Neural cell (in vitro differentiated cells): Measurements from ENCODE around the gene CBFA2T3. TPM values are rescaled to one million over a fixed set of nuclear protein-coding genes. Genes with fewer than 3 reads are reported as not detected.

ENCODE experiments used
- H2AFZ ChIP-seq: fragments of 200-600, 300-800 bp; sonication (generic), shearing (Covaris generic); 2 replicates; pipeline ENCODE4 v1.6.0; 2014; ENCODE audit warnings: low read depth, mild to moderate bottlenecking, antibody characterized with exemption, low read length, moderate library complexity
- H3F3A ChIP-seq: fragments of 200-600 bp; shearing (Covaris generic); 2 replicates; pipeline ENCODE4 v1.6.1; 2016; ENCODE audit warnings: mild to moderate bottlenecking, moderate library complexity, mixed read lengths, antibody characterized with exemption, low read length; ENCODE audit not compliant: insufficient read depth, poor library complexity, severe bottlenecking
- H3K27ac ChIP-seq: fragments of 200-600, 300-800 bp; sonication (generic), shearing (Covaris generic); 2 replicates; pipeline ENCODE4 v1.5.1; 2014; ENCODE audit warnings: mild to moderate bottlenecking, low read length, moderate library complexity
- H3K27me3 ChIP-seq: fragments of 300-800, 200-600 bp; sonication (generic), shearing (Covaris generic); 2 replicates; pipeline ENCODE4 v1.6.0; 2014; ENCODE audit warnings: mild to moderate bottlenecking, low read depth, low read length, moderate library complexity; ENCODE audit not compliant: insufficient read depth
- H3K36me3 ChIP-seq: fragments of 300-800, 200-600 bp; sonication (generic), shearing (Covaris generic); 2 replicates; pipeline ENCODE4 v1.5.1; 2014; ENCODE audit warnings: mild to moderate bottlenecking, antibody characterized with exemption, low read length, moderate library complexity; ENCODE audit not compliant: insufficient read depth
- H3K4me2 ChIP-seq: fragments of 300-800, 200-600 bp; sonication (generic), shearing (Covaris generic); 2 replicates; pipeline ENCODE4 v1.6.0; 2014; ENCODE audit warnings: mild to moderate bottlenecking, low read length
- H3K4me3 ChIP-seq: fragments of 300-800, 200-600 bp; sonication (generic), shearing (Covaris generic); 2 replicates; pipeline ENCODE4 v1.5.1; 2014; ENCODE audit warnings: mild to moderate bottlenecking, low read length, moderate library complexity
- H3K79me2 ChIP-seq: fragments of 200-600 bp; shearing (Covaris generic); replicated peaks from 2 replicates; pipeline ENCODE4 v1.6.0; 2014; ENCODE audit warnings: mild to moderate bottlenecking, low read length, moderate library complexity; ENCODE audit not compliant: insufficient read depth
- H3K9ac ChIP-seq: fragments of 300-800, 200-600 bp; sonication (generic), shearing (Covaris generic); 2 replicates; pipeline ENCODE4 v1.6.1; 2016; ENCODE audit warnings: mild to moderate bottlenecking, low read length, mixed read lengths
- H3K9me2 ChIP-seq: fragments of 200-600 bp; shearing (Covaris generic); 2 replicates; pipeline ENCODE4 v1.6.1; 2016; ENCODE audit warnings: mild to moderate bottlenecking, low read length, mixed read lengths; ENCODE audit not compliant: insufficient read depth
- H3K9me3 ChIP-seq: fragments of 200-600, 300-800 bp; sonication (generic), shearing (Covaris generic); 2 replicates; pipeline ENCODE4 v1.6.1; 2016; ENCODE audit warnings: mild to moderate bottlenecking, mixed run types, low read length, moderate library complexity, mixed read lengths
- H4K20me1 ChIP-seq: fragments of 200-600 bp; shearing (Covaris generic); 2 replicates; pipeline ENCODE4 v1.6.1; 2016; ENCODE audit warnings: mild to moderate bottlenecking, mixed run types; ENCODE audit not compliant: insufficient read depth
- EP300 ChIP-seq: fragments of 450-650 bp; conservative IDR thresholded peaks from 2 replicates; pipeline ENCODE4 v1.6.1; 2014; ENCODE audit warnings: antibody characterized with exemption, mild to moderate bottlenecking, moderate library complexity; ENCODE audit not compliant: poor library complexity, severe bottlenecking
- EZH2 ChIP-seq: fragments of 200-600, 300-800 bp; shearing (Covaris generic), sonication (generic); IDR thresholded peaks from 2 replicates; pipeline ENCODE4 v1.6.1; 2014; ENCODE audit warnings: antibody characterized with exemption, low read length, borderline replicate concordance, mild to moderate bottlenecking; ENCODE audit not compliant: insufficient read depth, poor library complexity, severe bottlenecking
- MXI1 ChIP-seq: fragments of 450-650 bp; conservative IDR thresholded peaks from 2 replicates; pipeline ENCODE4 v1.6.1; 2014; ENCODE audit warnings: antibody characterized with exemption, mild to moderate bottlenecking; ENCODE audit not compliant: poor library complexity, severe bottlenecking
- POLR2AphosphoS5 ChIP-seq: IDR thresholded peaks from 2 replicates; pipeline ENCODE4 v1.6.1; 2012
- RAD21 ChIP-seq: fragments of 450-650 bp; conservative IDR thresholded peaks from 2 replicates; pipeline ENCODE4 v1.6.1; 2014; ENCODE audit warnings: antibody characterized with exemption, mild to moderate bottlenecking, moderate library complexity
- SMC3 ChIP-seq: fragments of 450-650 bp; conservative IDR thresholded peaks from 2 replicates; pipeline ENCODE4 v1.6.1; 2014; ENCODE audit warnings: antibody characterized with exemption, mild to moderate bottlenecking, moderate library complexity; ENCODE audit not compliant: poor library complexity
- TAF1 ChIP-seq: IDR thresholded peaks from 2 replicates; pipeline ENCODE4 v1.6.1; 2012; ENCODE audit warnings: low read depth
- polyA plus RNA-seq: library from polyadenylated mRNA; depleted of rRNA; stranded (reverse); fragments of >200 nt; gene quantifications from 2 replicates; pipeline ENCODE4 v1.2.3, GENCODE V29; 2014
- TF ChIP-seq, protein P1 (sequence below): IDR thresholded peaks from 2 replicates; pipeline ENCODE4 v1.6.1; 2012; ENCODE audit warnings: borderline replicate concordance
- TF ChIP-seq, protein P2 (sequence below): fragments of 450-650 bp; IDR thresholded peaks from 2 replicates; pipeline ENCODE4 v1.5.1; 2014; ENCODE audit warnings: antibody characterized with exemption, mild to moderate bottlenecking, moderate library complexity; ENCODE audit not compliant: poor library complexity, severe bottlenecking

The CBFA2T3 gene
- polyA plus RNA-seq, 1 donor from 2014 or later = 2.1 TPM

DNA sequence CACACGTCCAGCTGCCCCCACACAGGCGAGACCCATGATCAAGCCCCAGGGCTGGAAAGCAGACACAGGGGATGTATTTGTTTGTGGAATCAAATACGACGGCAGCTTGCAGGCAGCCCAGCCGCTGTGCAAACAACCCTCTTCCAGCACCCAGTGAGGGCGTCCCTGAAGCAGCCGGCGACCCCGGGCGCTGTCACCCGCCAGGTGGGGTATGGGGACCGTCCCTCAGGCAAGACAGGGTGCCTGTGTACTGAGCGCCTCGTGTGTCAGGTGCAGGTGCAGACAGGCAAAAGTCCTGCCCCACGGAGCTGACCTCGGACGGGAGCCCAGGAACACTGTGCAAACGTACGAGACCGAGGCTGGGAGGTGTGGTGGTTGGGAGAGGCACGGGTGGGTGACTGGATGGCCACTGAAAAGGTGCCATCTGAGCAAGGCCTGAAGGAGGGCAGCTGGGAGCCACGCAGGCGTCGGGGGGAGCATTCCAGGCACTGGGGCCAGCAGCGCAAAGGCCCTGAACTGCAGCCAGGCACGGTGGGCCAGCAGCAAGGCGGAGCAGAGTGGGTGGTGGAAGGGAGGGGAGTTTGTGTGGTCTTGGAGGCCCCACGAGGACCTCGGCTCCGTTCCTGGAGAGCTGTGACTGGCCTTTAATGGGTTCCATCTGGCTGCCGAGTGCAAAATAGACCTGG lies 48.5 kb downstream of the CBFA2T3 start:
- TF ChIP-seq, protein P1, sequence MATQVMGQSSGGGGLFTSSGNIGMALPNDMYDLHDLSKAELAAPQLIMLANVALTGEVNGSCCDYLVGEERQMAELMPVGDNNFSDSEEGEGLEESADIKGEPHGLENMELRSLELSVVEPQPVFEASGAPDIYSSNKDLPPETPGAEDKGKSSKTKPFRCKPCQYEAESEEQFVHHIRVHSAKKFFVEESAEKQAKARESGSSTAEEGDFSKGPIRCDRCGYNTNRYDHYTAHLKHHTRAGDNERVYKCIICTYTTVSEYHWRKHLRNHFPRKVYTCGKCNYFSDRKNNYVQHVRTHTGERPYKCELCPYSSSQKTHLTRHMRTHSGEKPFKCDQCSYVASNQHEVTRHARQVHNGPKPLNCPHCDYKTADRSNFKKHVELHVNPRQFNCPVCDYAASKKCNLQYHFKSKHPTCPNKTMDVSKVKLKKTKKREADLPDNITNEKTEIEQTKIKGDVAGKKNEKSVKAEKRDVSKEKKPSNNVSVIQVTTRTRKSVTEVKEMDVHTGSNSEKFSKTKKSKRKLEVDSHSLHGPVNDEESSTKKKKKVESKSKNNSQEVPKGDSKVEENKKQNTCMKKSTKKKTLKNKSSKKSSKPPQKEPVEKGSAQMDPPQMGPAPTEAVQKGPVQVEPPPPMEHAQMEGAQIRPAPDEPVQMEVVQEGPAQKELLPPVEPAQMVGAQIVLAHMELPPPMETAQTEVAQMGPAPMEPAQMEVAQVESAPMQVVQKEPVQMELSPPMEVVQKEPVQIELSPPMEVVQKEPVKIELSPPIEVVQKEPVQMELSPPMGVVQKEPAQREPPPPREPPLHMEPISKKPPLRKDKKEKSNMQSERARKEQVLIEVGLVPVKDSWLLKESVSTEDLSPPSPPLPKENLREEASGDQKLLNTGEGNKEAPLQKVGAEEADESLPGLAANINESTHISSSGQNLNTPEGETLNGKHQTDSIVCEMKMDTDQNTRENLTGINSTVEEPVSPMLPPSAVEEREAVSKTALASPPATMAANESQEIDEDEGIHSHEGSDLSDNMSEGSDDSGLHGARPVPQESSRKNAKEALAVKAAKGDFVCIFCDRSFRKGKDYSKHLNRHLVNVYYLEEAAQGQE = no peak
- TF ChIP-seq EZH2 (no peak), POLR2AphosphoS5 (no peak), SMC3 (no peak), MXI1 (no peak), TAF1 (no peak), RAD21 (no peak), EP300 (no peak)
- TF ChIP-seq, protein P2, sequence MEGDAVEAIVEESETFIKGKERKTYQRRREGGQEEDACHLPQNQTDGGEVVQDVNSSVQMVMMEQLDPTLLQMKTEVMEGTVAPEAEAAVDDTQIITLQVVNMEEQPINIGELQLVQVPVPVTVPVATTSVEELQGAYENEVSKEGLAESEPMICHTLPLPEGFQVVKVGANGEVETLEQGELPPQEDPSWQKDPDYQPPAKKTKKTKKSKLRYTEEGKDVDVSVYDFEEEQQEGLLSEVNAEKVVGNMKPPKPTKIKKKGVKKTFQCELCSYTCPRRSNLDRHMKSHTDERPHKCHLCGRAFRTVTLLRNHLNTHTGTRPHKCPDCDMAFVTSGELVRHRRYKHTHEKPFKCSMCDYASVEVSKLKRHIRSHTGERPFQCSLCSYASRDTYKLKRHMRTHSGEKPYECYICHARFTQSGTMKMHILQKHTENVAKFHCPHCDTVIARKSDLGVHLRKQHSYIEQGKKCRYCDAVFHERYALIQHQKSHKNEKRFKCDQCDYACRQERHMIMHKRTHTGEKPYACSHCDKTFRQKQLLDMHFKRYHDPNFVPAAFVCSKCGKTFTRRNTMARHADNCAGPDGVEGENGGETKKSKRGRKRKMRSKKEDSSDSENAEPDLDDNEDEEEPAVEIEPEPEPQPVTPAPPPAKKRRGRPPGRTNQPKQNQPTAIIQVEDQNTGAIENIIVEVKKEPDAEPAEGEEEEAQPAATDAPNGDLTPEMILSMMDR = no peak
- H3K9ac ChIP-seq = no peak overlapping the region
- no peaks in the 10 kb centered on the region for H3K27me3 ChIP-seq
- no peaks in the 10 kb centered on the region for H3K9me2 ChIP-seq
- H3K4me2 ChIP-seq = no peak overlapping the region
- H3K36me3 ChIP-seq = no peaks in the 10 kb centered on the region
- H2AFZ ChIP-seq = no peak overlapping the region
- H3K9me3 ChIP-seq = no peaks in the 10 kb centered on the region
- H3F3A ChIP-seq = no peaks in the 10 kb centered on the region
- H3K79me2 ChIP-seq = no peaks in the 10 kb centered on the region
- H3K4me3 ChIP-seq = no peak overlapping the region
- no peaks in the 10 kb centered on the region for H4K20me1 ChIP-seq
- no peak overlapping the region for H3K27ac ChIP-seq

GRCh38 chr16:88927661-88928060 lies 49.3 kb downstream of the CBFA2T3 start:
- H3K9me3 ChIP-seq = no peaks in the 10 kb centered on the region
- H3K79me2 ChIP-seq = no peaks in the 10 kb centered on the region
- H3K27me3 ChIP-seq = no peaks in the 10 kb centered on the region
- H4K20me1 ChIP-seq = no peaks in the 10 kb centered on the region
- H3K36me3 ChIP-seq = no peaks in the 10 kb centered on the region
- H3K4me2 ChIP-seq = no peak overlapping the region
- H3K9ac ChIP-seq = no peak overlapping the region
- no peak overlapping the region for H3K4me3 ChIP-seq
- no peak overlapping the region for H3K27ac ChIP-seq
- H2AFZ ChIP-seq = no peak overlapping the region
- H3K9me2 ChIP-seq = no peaks in the 10 kb centered on the region
- no peaks in the 10 kb centered on the region for H3F3A ChIP-seq
- no peak for TF ChIP-seq POLR2AphosphoS5
- no peak for TF ChIP-seq EZH2
- no peak for TF ChIP-seq MXI1
